GM12892 (cell line): Measurements from ENCODE around the gene KNTC1.

Source experiments
- POLR2A ChIP-seq: IDR thresholded peaks from 2 replicates; pipeline ENCODE4 v1.6.1; 2011; ENCODE audit warnings: low read depth, low read length, control low read depth
- POLR2AphosphoS5 ChIP-seq: IDR thresholded peaks from 2 replicates; pipeline ENCODE4 v1.6.1; 2011; ENCODE audit warnings: low read depth, low read length, control low read depth

DNA sequence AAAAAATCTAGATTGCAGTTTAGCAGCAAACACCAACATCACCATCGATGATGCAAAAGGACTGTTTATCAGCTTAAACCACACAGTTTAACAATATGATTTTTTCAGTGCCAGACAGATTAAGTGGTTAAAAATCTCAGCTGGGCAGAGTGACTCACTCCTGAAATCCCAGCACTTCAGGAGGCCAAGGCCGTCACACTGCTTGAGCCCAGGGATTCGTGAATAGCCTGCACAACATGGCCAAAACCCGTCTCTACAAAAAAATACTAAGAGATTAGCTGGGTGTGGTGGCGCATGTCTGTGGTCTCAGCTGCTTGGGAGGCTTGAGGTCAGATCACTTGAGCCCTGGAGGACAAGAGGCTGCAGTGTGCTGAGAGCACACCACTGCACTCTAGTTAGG, 9.2 kb upstream of the KNTC1 start:
- TF ChIP-seq POLR2A: no peak
- TF ChIP-seq POLR2AphosphoS5: no peak
